ELR (cell line): ENCODE measurements around the gene RFX3.
A peak's percentile ranks its signal among the peaks of the same experiment; 100 is the strongest.

ENCODE experiments used
- DNase-seq: peaks from one replicate; pipeline ENCODE4 v3.0.0-alpha.2; 2015; ENCODE audit warnings: low read depth

The RFX3 gene

DNA sequence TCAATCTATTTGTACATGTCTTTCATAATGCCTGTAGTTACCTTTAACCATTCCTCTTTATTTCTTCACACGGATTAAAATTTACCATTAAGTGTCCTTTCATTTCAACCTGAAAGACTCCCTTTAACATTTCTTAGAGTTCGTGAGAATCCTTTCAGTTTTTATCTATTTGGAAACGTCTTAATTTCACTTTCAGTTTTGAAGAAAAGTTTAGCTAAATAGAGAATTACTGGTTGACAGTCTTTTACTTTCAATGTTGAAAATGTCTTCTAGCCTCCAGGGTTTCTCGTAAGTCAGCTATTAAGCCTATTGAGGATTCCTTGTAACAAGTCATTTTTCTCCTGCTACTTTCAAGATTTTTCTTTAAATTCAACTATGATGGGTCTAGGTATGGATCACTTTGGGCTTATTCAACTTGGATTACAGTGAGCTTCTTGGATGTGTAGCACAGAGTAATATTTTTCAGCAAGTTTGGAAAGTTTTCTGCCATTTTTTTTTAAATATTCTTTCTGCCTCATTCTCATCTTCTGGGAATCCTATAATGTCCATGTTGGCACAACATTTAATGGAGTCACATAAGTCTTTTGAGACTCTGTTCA is 48.5 kb downstream of the RFX3 start:
- no peak for DNase-seq

GRCh38 chr9:3475300-3476020 is 50.3 kb downstream of the RFX3 start:
- no peak for DNase-seq

- DNase-seq = no peak
Measured at GRCh38 chr9:3474821-3475220, 51.0 kb downstream of the RFX3 start.

DNA sequence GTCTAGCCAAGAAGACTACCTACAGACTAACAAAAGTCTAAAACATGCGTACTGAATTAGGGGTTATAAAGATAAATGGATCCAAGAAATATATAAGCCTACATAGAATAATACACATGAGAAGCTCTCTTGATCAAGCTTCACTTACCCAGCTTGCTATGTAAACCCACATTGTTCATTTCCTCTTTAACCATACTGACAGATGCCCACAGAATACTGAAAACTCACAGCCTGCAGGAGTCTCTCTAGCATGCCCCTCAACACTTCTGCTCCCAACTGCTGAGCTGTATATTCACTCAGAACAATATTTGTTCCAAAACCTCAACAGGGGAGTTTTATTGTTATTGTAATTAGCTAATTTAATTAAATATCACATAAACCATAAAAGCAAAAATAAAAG is 52.4 kb downstream of the RFX3 start:
- DNase-seq = no peak

DNA sequence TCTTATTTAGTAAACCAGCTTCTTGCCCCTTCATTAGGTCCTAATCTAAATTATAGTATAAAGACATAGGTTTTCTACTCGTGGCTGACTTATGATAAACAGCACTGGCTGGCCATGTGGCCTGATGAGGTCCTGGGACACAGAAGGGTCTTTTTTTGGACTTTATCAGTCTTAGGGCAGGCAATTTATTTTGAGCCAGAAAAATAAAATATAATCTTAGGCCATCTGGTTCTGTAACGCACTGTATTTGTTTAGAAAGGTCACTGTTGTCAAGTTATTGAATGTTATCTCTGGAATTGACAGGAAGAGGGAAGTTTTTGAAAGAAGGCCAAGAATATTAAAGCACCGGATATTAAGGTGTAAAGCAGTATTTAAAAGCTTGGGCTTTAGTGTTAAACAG is 53.9 kb downstream of the RFX3 start:
- no peak for DNase-seq

DNA sequence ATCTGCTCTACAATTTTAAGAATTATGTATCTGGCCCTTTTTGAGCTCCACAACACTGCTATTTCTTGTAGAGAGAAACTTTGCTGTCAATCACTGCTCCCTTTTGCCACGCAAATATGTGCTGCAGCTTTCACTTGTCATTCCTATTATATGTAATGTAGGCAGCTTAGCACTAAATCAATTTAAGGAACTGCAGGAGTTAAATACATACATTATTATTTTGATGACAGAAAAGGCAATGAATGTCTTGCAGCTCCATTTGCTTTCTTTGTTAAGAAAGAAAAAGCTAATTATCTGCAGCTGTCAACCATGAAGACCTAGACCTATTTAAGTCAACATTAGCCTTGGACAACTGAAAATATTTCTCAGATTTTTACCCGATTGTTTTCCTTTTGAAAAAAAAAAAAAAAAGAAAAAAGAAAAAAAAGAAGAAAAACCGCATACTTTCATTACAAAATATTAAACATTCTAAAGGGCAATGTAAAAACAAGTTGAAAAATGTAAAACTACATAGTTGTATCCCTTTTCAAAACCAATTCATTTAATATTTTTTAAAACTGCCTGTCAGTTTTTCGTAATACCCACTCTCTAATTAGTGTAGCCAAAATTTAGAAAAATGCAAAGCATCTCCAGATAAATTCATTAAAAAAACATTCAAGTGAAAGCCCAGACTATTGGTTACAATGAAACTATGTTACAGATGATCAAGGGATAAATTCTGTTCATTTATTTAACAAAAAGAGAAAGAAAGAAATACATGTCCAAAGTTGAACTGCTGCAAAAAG is 57.2 kb downstream of the RFX3 start:
- DNase-seq = no peak

DNA sequence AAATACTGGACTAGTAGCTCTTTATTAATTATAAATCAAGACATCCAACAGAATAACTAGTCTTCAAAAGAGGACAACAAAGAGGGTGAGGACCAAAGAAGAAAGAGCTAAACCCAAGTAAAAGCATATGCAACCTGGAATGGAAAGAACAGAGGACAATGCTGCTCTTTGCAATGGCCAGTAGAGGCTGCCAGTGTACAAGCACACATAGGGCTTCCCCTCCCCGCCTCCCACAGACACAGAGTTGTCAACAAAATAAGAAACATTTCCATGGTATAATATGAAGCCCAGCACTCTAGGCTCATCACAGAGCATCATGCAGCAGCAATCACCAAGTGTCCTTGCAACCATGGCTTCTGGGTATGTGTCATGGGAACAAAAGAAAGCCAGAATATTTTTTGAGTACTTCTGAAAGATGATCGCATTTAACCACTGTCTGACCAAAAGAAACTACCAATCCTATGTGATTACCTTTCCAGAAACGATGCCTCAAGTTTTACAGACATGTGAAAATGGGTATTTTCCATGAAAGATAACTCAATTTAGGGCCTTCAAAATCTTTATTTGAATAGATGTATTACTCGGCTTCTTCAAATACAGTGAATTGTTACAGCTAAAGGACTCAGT is 58.1 kb downstream of the RFX3 start:
- DNase-seq = peak; percentile 71

DNA sequence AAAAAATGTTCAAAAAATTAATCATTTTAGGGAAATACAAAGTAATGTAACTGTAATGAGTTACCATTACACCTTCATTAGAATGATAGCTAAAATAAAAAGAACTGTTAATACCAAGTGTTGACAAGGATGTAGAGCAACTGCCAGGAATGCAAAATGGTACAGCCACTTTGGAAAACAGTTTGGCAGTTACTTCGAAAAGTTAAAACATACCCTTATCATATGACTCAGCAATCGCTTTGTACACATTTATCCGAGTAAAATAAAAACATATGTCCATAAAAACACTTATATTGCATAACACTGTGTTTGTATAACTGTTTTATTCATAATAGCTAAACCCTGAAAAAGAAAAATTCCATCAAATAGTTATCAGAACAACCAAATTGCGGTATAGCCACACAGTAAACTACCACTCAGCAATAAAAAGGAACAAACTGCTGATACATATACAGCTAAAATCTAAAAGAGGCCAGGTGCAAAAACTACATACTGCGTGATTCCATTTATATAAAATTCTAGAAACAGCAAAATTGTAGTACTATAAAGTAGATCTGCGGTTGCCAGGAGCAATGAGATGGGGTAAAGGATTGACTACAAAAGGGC is 61.7 kb downstream of the RFX3 start:
- no peak for DNase-seq

GRCh38 chr9:3458806-3459475 is 66.9 kb downstream of the RFX3 start:
- no peak for DNase-seq

DNA sequence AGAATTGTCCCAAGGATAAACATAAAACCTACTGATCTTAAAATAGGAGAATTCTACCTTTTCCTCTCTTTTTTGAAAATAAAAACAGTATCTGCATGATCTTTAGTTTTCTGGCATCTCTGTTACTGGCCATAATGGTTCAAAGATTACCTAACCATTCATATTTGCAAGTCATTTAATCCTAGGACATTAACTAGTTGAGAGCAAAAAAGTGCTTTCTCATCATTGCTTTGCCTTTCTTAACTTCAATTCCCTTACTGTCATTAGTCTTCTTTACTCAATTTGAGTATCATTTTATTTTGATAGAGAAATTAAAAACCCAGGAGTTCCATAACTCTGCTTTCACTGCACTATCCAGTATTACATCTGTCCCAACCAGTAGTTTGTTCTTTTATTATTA is 68.6 kb downstream of the RFX3 start:
- DNase-seq = no peak

DNA sequence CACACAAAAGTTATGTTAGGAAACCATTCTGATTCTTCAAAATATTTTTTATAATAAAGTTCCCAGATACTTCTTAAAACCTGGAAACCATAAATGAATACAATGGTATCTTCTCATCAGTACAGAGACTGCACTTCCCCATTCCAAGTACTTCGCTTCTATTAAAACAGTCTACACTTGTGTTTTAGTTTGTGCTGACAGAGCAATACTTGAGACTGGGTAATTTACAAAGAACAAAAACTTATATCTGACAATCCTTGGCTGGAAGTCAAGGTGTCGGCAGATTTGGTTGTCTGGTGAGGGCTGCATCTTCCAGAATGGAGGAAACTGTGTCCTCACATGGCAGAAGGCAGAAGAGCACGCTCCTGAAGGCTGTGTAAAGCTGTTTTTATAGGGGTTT is 70.1 kb downstream of the RFX3 start:
- DNase-seq = no peak

DNA sequence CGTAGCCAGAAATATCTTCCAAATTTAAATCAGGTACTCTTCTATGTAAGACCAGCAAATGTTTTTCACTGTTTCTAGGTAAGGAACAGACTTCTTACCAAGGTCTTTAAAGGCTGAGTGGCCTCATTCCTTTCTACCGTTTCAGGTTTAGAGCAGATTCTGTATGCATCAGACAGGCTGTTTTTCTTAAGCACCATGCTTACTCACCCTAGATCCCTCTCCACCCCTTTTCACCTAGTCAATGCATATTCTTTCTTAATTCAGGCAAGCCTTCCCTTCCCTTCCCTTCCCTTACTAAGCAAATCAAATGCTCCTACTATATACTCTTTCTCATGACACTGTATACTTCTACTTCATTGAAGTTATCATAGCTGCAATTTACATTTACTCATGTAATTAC is 70.7 kb downstream of the RFX3 start:
- DNase-seq = no peak

DNA sequence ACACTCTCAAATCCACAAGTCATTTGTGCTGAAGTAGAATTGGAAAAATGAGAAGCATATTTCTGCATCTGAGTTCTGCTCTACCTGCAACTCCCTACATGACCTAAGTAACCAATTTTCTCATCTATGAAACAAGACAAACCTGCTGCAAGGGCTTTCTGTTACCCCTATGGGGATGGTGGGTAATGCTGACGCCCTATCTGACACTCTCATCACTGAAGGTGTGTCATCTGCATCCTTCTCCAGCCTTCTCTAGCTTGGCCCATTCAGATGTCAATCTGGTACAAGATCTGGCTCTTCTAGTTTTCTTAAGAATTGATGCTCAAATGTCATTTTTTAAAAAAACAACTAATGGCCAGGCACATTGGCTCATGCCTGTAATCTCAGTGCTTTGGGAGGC is 73.8 kb downstream of the RFX3 start:
- DNase-seq = no peak

DNA sequence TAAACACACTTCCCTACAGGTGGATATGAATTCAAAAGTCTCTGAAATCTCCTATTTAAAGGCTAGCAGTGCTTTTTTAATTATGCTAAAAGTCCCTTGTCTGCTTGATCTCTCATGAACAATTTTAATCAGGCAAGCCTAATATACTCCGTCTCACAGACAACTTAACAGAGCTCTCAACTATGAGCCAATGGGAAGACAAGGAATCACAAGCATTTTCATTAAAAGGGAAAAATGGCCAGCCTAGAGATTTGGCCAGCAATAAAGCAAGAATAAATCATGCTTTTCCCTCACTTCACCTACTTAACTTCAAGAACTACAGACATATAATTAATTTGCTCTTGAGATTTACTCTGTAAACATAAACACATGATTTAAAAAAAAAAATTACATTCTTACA is 78.0 kb downstream of the RFX3 start:
- no peak for DNase-seq

- DNase-seq = no peak
Measured at GRCh38 chr9:3447143-3447542, 78.7 kb downstream of the RFX3 start.

- no peak for DNase-seq
Measured at GRCh38 chr9:3446313-3446712, 79.5 kb downstream of the RFX3 start.

DNA sequence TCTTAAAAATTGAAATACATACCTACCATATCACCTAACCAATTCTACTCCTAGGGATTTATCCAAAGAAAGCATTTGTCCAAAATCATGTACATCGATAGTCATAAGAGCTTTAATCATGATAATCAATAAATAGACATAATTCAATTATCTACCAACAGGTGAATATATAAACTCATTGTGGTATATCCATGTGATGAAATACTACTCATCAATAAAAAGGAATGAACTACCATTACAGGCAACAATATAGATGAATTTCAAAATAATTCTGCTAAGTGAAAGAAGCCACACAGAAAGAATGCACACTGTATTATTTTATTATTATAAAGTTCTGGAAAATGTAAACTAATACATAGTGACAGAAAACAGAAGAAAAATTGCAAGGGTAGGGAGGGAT is 81.8 kb downstream of the RFX3 start:
- no peak for DNase-seq

GRCh38 chr9:3441197-3441816 is 84.5 kb downstream of the RFX3 start:
- DNase-seq = peak; percentile 69

DNA sequence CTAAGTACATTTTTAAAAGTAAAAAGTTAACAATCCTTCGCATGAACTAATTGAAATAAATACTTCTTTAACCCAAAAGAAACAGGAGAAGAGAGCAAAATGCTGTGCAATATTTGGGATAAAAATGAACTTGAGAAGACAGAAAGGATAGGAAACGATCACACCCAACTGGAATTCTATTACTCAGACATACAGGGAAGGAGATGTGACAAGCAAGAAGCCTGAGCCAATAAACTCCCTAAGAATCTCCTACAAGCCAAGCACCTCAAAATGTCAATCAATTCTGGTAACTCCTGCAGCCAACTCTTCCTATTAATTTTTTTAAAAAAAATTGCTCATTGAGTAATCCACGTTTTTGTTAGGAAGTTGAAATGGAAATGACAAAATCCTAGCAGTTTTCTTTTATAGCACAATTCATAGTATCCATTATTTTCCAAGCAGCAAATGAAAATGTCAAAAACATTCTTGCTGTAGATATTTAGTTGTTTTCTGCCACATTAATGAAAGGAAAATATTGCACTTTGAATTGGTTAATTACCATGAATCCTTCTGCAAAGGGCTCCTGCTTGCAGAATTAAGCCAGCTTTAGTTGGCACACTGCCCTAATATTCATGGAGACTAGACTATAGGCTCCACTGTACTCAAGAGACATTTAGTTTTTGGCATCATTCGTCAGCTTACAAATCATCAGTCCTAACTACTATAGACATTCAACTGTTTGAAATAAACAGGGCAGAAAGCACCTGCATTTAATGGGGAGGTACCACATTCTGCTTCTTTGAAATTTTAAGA is 89.0 kb downstream of the RFX3 start:
- DNase-seq = peak; percentile 43

DNA sequence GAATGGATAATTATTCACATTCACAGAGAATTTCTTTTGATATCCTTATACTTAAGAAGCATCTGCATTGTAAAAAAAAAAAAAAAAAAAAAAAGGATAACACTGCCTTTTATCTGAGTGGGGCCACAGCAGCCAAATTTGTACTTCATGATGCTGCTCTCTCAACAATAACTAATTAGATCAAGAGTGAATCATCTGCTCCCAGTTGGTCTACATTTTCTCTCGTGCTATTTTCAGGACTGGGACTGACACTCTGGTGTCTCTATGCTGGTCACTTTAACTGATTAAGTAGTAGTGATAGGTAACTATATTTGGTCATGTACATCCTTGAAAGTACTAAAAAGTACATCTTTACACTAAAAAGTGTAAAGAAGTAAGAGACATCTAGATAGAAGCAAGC is 90.1 kb downstream of the RFX3 start:
- no peak for DNase-seq

GRCh38 chr9:3434594-3434993 is 91.2 kb downstream of the RFX3 start:
- DNase-seq = peak; percentile 9
